ENCODE results near the gene RPP30. TPM values are rescaled to one million over a fixed set of nuclear protein-coding genes. Genes with fewer than 3 reads are reported as not detected.

Gene RPP30
- total and polyA plus RNA-seq, 2 of the 13 experiments (the other 11 are each of a cell fraction or from before 2014, with no cell fraction given), result 27.1 to 65.0 TPM

DNA sequence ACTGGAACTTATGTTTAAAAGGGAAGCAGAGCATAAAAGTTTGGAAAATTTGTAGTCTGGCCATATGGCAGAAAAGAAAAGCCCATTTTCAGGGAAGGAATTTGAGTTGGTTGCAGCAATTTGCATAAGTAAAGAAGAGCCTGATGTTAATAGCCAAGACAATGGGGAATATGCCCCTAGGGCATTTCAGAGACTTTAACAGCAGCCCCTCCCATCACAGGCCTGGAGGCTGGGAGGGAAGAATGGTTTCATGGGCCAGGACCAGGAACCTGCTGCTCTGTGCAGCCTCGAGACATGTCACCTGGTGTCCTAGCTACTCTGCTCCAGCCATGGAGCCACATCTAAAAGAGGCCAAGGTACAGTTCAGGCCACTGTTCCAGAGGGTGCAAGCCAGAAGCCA is 49.3 kb upstream of the RPP30 start (continued):
- TF ChIP-seq, protein P1, sequence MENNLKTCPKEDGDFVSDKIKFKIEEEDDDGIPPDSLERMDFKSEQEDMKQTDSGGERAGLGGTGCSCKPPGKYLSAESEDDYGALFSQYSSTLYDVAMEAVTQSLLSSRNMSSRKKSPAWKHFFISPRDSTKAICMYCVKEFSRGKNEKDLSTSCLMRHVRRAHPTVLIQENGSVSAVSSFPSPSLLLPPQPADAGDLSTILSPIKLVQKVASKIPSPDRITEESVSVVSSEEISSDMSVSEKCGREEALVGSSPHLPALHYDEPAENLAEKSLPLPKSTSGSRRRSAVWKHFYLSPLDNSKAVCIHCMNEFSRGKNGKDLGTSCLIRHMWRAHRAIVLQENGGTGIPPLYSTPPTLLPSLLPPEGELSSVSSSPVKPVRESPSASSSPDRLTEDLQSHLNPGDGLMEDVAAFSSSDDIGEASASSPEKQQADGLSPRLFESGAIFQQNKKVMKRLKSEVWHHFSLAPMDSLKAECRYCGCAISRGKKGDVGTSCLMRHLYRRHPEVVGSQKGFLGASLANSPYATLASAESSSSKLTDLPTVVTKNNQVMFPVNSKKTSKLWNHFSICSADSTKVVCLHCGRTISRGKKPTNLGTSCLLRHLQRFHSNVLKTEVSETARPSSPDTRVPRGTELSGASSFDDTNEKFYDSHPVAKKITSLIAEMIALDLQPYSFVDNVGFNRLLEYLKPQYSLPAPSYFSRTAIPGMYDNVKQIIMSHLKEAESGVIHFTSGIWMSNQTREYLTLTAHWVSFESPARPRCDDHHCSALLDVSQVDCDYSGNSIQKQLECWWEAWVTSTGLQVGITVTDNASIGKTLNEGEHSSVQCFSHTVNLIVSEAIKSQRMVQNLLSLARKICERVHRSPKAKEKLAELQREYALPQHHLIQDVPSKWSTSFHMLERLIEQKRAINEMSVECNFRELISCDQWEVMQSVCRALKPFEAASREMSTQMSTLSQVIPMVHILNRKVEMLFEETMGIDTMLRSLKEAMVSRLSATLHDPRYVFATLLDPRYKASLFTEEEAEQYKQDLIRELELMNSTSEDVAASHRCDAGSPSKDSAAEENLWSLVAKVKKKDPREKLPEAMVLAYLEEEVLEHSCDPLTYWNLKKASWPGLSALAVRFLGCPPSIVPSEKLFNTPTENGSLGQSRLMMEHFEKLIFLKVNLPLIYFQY (CRISPR knock-in tag; IDR thresholded peaks at IDR 0.05; ENCODE audit: borderline replicate concordance), result no peak
- TF ChIP-seq ETV5 (CRISPR knock-in tag; IDR thresholded peaks at IDR 0.05; ENCODE audit: borderline replicate concordance) (no peak), ZNF749 (CRISPR knock-in tag; IDR thresholded peaks at IDR 0.05; ENCODE audit: borderline replicate concordance) (no peak), SRY (CRISPR knock-in tag; IDR thresholded peaks at IDR 0.05) (no peak), ZKSCAN1 (IDR thresholded peaks at IDR 0.05; ENCODE audit: low read length) (no peak), SMAD1 (CRISPR knock-in tag; IDR thresholded peaks at IDR 0.05; ENCODE audit: borderline replicate concordance, low read depth) (no peak), HNF4G (IDR thresholded peaks at IDR 0.05; ENCODE audit: borderline replicate concordance, low read depth, low read length) (no peak), HNF4G (CRISPR knock-in tag; IDR thresholded peaks at IDR 0.05; ENCODE audit: borderline replicate concordance, low read depth) (no peak), ZNF761 (CRISPR knock-in tag; conservative IDR thresholded peaks at IDR 0.05) (no peak), ZNF670 (CRISPR knock-in tag; IDR thresholded peaks at IDR 0.05; ENCODE audit: borderline replicate concordance) (no peak), NCOA2 (CRISPR knock-in tag; IDR thresholded peaks at IDR 0.05) (no peak), ZNF292 (CRISPR knock-in tag; IDR thresholded peaks at IDR 0.05; ENCODE audit: borderline replicate concordance, low read depth) (no peak)
- TF ChIP-seq, protein P2, sequence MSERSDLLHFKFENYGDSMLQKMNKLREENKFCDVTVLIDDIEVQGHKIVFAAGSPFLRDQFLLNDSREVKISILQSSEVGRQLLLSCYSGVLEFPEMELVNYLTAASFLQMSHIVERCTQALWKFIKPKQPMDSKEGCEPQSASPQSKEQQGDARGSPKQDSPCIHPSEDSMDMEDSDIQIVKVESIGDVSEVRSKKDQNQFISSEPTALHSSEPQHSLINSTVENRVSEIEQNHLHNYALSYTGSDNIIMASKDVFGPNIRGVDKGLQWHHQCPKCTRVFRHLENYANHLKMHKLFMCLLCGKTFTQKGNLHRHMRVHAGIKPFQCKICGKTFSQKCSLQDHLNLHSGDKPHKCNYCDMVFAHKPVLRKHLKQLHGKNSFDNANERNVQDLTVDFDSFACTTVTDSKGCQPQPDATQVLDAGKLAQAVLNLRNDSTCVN (CRISPR knock-in tag; IDR thresholded peaks at IDR 0.05; ENCODE audit: borderline replicate concordance), result no peak
- TF ChIP-seq, protein P3, sequence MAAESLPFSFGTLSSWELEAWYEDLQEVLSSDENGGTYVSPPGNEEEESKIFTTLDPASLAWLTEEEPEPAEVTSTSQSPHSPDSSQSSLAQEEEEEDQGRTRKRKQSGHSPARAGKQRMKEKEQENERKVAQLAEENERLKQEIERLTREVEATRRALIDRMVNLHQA (CRISPR knock-in tag; IDR thresholded peaks at IDR 0.05), result no peak
- TF ChIP-seq, protein P4, sequence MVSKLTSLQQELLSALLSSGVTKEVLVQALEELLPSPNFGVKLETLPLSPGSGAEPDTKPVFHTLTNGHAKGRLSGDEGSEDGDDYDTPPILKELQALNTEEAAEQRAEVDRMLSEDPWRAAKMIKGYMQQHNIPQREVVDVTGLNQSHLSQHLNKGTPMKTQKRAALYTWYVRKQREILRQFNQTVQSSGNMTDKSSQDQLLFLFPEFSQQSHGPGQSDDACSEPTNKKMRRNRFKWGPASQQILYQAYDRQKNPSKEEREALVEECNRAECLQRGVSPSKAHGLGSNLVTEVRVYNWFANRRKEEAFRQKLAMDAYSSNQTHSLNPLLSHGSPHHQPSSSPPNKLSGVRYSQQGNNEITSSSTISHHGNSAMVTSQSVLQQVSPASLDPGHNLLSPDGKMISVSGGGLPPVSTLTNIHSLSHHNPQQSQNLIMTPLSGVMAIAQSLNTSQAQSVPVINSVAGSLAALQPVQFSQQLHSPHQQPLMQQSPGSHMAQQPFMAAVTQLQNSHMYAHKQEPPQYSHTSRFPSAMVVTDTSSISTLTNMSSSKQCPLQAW (CRISPR knock-in tag; IDR thresholded peaks at IDR 0.05), result no peak

Measured in HepG2 (cell line).